GM13977 (cell line): ENCODE measurements around the gene IGIP.
"Not testable (repeated sequence)": the region's sequence is repeated elsewhere in the genome, so short reads cannot be mapped to it uniquely, and the experiment has no call there.

Source experiments
- DNase-seq: peaks from one replicate; pipeline ENCODE4 v3.0.0; 2012; ENCODE audit warnings: low spot score
- in situ Hi-C: fragments of 300-500 bp; cut with MboI; formaldehyde crosslinking; loops from one replicate; pipeline ENCODE4 v1.12.0; 2022; ENCODE audit warnings: low sequenced_read_pairs, low pct_unique_long_range_greater_than_20kb, mixed read lengths, inconsistent platforms; ENCODE audit not compliant: unreplicated experiment
- TF ChIP-seq, protein P1 (sequence below): IDR thresholded peaks from 2 replicates; pipeline ENCODE4 v1.5.1; 2012; ENCODE audit warnings: mild to moderate bottlenecking, control low read depth; ENCODE audit not compliant: insufficient read depth; ENCODE audit errors: extremely low read depth, missing control alignments

The IGIP gene

DNA sequence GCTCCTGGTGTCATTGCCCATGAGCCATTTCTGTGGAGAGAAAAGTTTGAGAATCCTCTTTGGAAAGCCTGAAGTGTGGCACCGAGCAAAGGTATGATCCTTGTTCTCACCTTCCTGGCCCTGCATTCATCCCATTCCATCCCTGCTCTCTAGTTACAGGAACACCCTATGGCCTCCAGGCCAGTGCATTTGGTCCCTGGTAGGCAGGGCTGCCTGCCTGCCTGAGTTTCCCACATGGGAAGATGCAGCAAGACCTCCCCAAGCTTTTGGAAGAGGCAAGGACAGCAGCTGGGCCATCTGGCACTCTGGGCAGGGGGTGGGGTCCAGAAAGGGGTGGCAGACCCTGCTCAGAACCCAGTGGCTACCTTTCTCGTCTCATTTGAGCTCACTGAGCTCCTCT, 24.5 kb downstream of the IGIP start:
- TF ChIP-seq, protein P1, sequence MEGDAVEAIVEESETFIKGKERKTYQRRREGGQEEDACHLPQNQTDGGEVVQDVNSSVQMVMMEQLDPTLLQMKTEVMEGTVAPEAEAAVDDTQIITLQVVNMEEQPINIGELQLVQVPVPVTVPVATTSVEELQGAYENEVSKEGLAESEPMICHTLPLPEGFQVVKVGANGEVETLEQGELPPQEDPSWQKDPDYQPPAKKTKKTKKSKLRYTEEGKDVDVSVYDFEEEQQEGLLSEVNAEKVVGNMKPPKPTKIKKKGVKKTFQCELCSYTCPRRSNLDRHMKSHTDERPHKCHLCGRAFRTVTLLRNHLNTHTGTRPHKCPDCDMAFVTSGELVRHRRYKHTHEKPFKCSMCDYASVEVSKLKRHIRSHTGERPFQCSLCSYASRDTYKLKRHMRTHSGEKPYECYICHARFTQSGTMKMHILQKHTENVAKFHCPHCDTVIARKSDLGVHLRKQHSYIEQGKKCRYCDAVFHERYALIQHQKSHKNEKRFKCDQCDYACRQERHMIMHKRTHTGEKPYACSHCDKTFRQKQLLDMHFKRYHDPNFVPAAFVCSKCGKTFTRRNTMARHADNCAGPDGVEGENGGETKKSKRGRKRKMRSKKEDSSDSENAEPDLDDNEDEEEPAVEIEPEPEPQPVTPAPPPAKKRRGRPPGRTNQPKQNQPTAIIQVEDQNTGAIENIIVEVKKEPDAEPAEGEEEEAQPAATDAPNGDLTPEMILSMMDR = no peak
- no peak for DNase-seq
- in situ Hi-C loops = loop anchor here (5.0 to 25.0 kb wide), 2 partner anchors 68 to 363 kb away; partner anchors contain the start of gene PSD2

DNA sequence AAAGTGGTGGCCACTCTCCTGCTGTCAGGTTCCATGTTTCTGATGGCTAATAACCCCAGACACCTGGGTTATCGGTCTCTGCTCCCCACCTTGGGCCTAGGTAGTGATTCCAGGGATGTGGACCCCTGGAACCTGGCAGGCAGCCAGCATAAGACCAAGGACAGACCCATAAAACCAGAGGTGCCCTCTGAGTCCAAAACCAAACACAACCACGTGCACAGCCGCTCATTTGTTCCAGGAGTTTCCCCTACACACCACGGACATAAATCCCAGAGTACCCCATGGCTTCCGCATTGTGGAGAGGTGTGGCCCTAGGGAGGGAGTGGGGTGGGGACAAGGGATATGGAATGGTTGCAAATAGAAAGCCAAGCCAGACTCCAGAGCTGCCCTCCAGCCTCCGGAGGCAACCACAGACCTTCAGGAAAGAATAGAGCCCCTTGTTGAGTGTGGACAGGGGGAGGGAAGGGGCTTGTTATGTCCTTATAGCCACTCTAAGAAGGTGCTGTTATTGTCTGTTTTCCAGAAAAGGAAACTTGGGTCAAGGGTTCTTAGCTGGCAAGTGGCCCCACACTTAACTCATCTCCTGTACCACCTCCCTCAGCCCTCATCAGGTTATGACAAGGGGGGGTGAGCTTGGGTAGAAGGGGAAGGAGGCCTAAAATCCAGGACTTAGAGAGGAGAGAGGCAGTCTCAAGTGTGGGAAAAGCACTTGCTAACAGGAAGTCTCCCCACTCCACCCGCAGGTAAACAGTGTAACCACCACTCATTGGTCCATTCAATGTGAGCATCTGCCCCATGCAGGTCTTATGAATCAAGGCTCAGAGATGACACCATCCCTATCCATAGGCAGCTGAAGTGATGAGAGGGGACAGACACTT, 25.6 kb downstream of the IGIP start:
- TF ChIP-seq, protein P1 = no peak
- no peak for DNase-seq
- in situ Hi-C loops = loop anchor here (5.0 to 25.0 kb wide), 2 partner anchors 69 to 364 kb away; partner anchors contain the start of gene PSD2

DNA sequence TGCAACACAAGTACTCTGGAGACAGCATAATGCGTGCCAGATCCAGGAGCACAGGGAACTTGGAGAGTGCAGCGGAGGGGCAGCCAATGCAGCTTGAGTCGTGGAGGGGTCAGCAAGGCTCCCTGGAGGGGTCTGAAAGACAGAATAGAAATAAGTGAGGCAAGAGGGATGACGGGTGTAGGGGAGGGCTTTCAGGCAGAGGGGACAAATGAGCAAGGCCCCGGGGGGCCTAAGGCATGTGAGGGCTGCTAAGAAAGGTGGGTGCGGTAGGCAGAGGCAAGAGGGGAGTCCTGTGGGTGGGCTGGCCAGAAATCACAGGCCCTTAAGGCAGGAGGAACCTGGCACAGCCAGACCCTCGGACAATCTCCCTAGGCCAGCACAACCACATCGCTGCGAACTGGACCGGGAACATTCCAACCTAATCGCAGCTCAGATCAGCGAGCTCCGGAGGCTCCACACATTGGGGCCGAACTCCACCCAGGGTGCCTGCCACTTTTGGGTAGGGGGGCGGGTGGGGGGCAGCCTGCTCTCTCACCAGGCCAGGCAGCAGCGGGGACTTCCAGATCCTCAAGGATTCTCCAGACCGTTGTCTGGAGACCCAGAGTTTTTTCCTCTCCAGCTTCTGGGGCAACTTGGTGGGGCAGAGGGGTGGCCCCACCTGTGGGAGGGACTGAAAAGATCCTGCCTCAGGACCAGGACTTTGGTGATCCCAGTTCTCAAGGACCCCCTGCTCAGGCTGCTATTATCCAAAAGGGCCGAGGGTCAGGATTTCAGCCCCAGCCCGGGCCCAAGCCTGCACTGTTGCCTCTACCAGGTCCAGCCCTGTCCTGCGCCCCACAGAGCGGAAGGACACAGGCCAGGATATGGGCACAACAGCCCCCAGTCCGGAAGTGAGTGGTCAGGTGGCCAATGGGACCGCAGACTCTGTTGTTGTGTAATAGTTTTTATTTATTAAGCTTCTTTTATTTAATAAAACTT, 26.6 kb downstream of the IGIP start:
- no peak for DNase-seq
- in situ Hi-C loops = loop anchor here (5.0 to 25.0 kb wide), 2 partner anchors 70 to 365 kb away; partner anchors contain the start of gene PSD2
- TF ChIP-seq, protein P1 = no peak

DNA sequence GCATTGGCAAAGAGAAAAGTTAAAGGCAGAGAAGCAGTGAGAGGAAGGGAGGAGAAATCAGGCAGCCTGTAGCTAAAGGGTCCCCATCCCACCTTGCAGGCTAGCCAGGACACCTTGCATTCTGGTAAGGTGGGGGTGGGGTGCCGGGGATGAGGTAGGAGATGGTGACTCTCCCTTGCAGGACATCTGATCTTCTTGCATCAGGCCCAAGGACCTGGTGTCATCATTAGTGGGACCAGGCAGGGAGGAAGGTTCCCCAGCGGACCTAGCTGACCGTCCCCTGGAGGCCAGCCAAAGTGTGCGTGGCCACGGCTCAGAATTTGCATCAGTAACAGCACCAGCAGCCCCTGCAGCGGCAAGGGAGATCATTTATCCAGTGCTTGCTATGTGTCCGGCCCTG, 27.5 kb downstream of the IGIP start:
- no peak for DNase-seq
- in situ Hi-C loops = loop anchor here (5.0 to 25.0 kb wide), 2 partner anchors 71 to 366 kb away; partner anchors contain the start of gene PSD2
- TF ChIP-seq, protein P1 = no peak

DNA sequence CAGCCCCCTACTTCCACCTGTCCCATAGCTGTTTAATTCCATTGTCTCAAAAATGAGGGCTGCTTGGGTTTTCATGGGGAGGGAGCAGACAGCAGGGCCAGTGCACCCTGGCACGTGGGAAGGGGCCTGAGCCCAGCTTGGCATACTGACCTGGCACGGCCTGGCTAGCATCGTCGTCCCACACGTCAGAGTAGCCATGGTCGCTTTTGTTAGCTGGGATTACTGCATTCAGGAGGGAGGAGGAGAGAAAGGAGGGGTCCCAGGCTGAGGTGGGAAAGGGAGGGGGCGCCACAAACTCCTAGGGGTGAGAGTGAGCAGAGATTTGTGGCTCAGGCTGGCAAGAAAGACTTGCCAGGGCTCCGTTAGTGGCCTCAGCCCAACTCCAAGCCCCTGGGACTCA, 28.2 kb downstream of the IGIP start:
- DNase-seq = no peak
- TF ChIP-seq, protein P1 = no peak
- in situ Hi-C loops = loop anchor here (5.0 to 25.0 kb wide), 2 partner anchors 72 to 367 kb away; partner anchors contain the start of gene PSD2

DNA sequence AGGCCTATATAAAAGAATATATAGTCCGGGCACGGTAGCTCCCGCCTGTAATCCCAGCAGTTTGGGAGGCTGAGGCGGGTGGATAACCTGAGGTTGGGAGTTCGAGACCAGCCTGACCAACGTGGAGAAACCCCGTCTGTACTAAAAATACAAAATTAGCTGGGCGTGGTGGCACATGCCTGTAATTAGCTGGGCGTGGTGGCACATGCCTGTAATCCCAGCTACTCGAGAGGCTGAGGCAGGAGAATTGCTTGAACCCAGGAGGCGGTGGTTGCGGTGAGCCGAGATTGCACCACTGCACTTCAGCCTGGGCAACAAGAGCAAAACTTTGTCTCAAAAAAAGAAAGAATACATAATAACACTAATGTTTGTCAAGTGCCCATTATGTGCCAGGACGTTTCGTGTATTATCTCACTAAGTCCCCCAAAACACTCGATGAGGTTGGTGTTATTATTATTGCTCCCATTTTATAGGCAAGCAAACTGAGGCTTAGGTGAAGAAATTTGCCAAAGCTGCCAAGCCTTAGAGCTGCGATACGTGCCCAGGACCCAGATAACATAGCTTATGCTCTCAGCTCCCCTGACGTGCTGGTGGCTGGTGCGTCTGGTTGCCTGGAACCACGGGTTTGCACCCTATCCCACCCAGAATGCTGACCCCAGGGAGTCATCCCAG, 29.1 kb downstream of the IGIP start:
- in situ Hi-C loops = loop anchor here (5.0 to 25.0 kb wide), 2 partner anchors 73 to 368 kb away; partner anchors contain the start of gene PSD2
- not testable (repeated sequence) for DNase-seq
